NOMO-1 treated with DMSO at 0.1 percent for 48 hours (cell line): ENCODE data around the gene ST7.
"Not testable (repeated sequence)": the region's sequence is repeated elsewhere in the genome, so short reads cannot be mapped to it uniquely, and the experiment has no call there.

Experiments used
- DNase-seq: peaks from one replicate; lab custom pipeline; 2025; ENCODE audit not compliant: unreplicated experiment; lab: John Stamatoyannopoulos, UW

Gene ST7

GRCh38 chr7:117120321-117120720 is 167.0 kb downstream of the ST7 start:
- not testable (repeated sequence) for DNase-seq

- DNase-seq: not testable (repeated sequence)
Measured at GRCh38 chr7:117122036-117122435, 168.7 kb downstream of the ST7 start.

GRCh38 chr7:117122536-117122935 is 169.2 kb downstream of the ST7 start:
- no peak for DNase-seq

- DNase-seq: no peak
Measured at GRCh38 chr7:117123311-117123926, 170.1 kb downstream of the ST7 start.

- peak; percentile 68 for DNase-seq
Measured at GRCh38 chr7:117124591-117125220, 171.4 kb downstream of the ST7 start.

- DNase-seq: no peak
Measured at GRCh38 chr7:117126676-117127075, 173.4 kb downstream of the ST7 start.

GRCh38 chr7:117127585-117128168 is 174.4 kb downstream of the ST7 start:
- DNase-seq: peak; percentile 12

- no peak for DNase-seq
Measured at GRCh38 chr7:117129521-117129955, 176.2 kb downstream of the ST7 start.

GRCh38 chr7:117130262-117130661 is 177.0 kb downstream of the ST7 start:
- no peak for DNase-seq

GRCh38 chr7:117132321-117133120 is 179.2 kb downstream of the ST7 start:
- DNase-seq: no peak

GRCh38 chr7:117133125-117133524 is 179.8 kb downstream of the ST7 start:
- DNase-seq: no peak

- DNase-seq: no peak
Measured at GRCh38 chr7:117134411-117134810, 181.1 kb downstream of the ST7 start.

- no peak for DNase-seq
Measured at GRCh38 chr7:117134889-117135552, 181.7 kb downstream of the ST7 start.

- no peak for DNase-seq
Measured at GRCh38 chr7:117135553-117135891, 182.2 kb downstream of the ST7 start.

- no peak for DNase-seq
Measured at GRCh38 chr7:117137868-117138267, 184.6 kb downstream of the ST7 start.

- DNase-seq: no peak
Measured at GRCh38 chr7:117138495-117138894, 185.2 kb downstream of the ST7 start.

- DNase-seq: no peak
Measured at GRCh38 chr7:117138981-117139380, 185.7 kb downstream of the ST7 start.

GRCh38 chr7:117139397-117139984 is 186.2 kb downstream of the ST7 start:
- DNase-seq: no peak

- no peak for DNase-seq
Measured at GRCh38 chr7:117140921-117141320, 187.6 kb downstream of the ST7 start.

GRCh38 chr7:117143066-117143465 is 189.8 kb downstream of the ST7 start:
- no peak for DNase-seq

GRCh38 chr7:117143580-117143979 is 190.3 kb downstream of the ST7 start:
- no peak for DNase-seq
